NCI-H146 (cell line): ENCODE data around the gene BEND7.
A peak's percentile ranks its signal among the peaks of the same experiment; 100 is the strongest.
"Not testable (repeated sequence)": the region's sequence is repeated elsewhere in the genome, so short reads cannot be mapped to it uniquely, and the experiment has no call there.

Experiments
- DNase-seq: peaks from one replicate; lab custom pipeline; 2025; lab: John Stamatoyannopoulos, UW

BEND7 gene, protein sequence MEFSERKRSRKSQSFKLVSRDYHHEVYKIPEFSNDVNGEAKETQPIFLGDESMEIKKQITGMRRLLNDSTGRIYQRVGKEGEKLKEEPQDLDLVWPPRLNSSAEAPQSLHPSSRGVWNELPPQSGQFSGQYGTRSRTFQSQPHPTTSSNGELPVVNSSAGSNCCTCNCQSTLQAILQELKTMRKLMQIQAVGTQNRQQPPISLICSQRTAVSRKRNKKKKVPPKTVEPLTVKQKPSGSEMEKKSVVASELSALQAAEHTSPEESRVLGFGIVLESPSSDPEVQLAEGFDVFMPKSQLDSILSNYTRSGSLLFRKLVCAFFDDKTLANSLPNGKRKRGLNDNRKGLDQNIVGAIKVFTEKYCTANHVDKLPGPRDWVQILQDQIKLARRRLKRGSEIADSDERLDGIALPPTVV

GRCh38 chr10:13528875-13529713 lies at the start of gene BEND7:
TSS of gene BEND7 (minus strand) at chr10:13529014. CDS start at chr10:13528533, 481 bp downstream.
- DNase-seq, result peak; percentile 42

- no peak for DNase-seq
Observed at GRCh38 chr10:13573960-13574359, 45.1 kb upstream of the BEND7 start.

DNA sequence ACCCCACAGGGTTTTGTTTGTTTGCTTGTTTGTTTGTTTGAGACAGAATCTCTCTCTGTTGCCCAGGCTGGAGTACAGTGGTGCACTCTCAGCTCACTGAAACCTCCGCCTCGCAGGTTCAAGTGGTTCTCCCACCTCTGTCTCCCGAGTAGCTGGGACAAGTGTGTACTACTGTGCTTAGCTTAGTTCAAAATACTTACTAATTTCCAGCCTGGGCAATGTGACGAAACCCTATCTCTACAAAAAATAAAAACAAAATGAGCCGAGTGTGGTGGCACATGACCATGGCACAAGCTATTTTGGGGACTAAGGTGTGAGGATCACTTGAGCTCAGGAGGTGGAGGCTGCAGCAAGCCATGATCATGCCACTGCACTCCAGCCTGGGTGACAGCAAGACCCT lies 42.7 kb upstream of the BEND7 start:
- DNase-seq, result no peak

DNA sequence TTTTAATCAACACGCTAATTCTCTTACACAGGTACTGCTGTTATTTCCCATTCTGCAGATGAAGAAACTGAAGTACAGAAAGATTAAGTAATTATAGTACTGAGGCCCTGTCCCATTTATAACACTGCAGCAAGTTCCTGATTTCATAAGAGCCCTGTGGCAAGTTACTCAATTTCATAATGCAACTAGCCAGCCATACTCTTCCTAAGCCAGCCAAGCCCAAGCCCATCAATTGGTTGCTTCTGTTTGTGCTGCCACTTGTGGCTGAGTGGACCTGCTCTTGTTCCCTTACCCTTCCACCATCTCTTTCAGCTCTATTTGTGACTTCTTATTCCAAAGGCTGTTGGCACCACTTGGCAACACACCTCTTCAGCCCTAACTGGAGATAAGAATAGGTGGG lies 38.2 kb upstream of the BEND7 start:
- DNase-seq, result no peak

DNA sequence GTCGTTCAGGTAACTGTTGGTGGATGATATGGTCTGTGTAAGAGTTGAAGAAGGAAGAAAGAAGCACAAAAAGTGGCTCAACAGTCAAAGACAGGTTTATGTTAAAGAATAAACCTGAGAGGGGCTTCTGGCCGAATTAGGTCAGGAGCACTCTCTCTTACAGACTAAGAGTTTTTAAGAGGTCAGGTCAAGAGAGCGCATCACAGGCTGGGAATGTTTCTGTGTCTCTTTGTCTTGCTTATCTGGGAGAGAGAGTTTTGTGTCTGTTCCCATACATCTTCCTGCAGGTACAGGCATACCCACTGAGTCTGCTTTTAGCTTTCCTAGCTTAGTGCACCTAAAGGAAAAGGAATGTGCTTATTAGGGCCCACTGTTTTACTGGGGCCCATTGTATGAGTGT lies 35.8 kb upstream of the BEND7 start:
- no peak for DNase-seq

DNA sequence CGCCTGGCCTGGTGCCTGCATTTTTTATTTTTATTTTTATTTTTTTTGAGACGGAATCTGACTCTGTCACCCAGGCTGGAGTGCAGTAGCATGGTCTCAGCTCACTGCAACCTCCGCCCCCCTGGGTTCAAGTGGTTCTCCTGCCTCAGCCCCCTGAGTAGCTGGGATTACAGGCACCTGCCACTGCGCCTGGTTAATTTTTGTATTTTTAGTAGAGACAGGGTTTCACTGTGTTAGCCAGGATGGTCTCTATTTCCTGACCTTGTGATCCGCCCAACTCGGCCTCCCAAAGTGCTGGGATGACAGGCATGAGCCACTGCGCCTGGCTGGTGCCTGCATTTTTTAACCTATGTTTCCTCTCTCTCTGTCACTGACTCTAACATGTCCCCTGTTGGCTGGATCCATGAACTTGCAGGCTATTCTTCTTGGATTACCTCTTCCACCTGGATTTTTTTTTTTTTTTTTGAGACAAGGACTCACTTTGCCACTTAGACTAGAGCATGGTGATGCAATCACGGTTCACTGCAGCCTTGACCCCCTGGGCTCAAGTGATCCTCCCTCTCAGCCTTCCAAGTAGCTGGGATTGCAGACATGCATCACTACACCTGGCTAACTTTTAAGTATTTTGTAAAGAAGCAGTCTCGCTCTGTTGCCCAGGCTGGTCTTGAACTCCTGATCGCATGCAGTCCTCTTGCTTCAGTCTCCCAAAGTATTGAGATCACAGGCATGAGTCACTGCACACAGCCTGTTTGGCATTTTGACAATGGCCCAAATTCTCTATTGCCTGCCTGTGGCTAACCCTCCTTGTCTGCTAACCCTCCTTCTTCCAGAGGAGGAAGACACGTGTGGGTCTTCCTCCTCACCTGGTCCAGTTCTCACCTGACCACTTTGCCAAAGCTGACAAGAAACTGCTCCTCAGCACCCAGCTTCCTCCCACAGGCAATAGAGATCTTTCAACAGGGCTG lies 34.9 kb upstream of the BEND7 start:
- no peak for DNase-seq

GRCh38 chr10:13560597-13560996 lies 31.8 kb upstream of the BEND7 start:
- DNase-seq, result no peak

DNA sequence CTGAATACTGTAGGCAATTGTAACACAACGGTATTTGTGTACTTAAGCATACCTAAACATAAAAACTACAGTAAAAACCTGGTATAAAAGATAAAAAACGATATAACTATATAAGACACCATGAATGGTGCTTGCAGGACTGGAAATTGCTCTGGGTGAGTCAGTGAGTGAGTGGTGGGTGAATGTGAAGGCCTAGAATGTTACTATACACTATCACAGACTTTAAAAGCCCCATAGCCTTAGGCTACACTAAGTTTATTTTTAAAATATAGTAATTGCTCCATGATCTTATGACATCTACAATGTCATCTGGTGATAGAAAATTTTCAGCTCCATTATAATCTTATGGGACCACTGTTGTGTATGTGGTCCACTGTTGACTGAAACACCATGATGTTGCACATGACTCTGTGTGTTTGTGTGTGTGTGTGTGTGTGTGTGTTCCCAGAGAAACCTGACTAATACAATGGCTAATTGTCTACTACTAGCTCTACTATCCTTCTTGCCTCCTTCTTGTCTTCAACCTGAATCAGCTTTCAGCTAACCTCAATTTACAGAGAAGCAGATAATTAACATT lies 30.4 kb upstream of the BEND7 start:
- no peak for DNase-seq

- peak; percentile 62 for DNase-seq
Observed at GRCh38 chr10:13555884-13556510, 27.2 kb upstream of the BEND7 start.

DNA sequence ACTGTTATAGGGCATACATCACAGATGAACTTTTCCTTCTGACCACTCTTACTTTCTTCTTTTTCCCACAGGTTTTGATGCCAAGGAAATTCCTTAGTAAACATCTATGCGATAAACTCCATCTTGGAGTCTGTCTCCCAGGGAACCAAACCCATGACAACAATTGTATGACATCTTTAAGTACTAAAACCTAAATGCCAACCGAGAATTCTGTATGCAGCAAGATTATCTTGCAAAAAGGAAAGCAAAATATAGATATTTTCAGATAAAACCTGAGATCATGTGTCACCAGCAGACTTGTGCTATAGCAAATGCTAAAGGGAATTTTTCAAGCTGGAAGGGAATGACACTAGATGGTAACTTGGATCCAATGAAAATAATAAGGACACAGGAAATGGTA lies 22.0 kb upstream of the BEND7 start:
- no peak for DNase-seq

DNA sequence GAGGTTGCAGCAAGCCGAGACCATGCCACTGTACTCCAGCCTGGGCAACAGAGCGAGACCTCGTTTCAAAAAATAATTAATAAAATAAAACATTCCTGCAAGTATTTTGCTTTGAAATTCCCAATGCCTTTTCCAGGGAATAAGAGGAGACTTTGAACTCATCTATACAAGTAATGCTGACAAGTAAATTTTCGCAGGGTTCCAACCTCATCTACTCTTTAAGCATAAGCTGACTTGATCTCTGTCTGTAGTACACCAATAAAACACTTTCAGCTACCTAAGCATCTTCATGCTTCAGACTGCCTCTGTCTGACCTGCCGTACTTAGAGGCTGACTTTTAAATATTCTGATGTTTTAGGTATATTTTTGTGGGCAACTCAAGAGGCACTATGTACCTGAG lies 13.7 kb upstream of the BEND7 start:
- no peak for DNase-seq

DNA sequence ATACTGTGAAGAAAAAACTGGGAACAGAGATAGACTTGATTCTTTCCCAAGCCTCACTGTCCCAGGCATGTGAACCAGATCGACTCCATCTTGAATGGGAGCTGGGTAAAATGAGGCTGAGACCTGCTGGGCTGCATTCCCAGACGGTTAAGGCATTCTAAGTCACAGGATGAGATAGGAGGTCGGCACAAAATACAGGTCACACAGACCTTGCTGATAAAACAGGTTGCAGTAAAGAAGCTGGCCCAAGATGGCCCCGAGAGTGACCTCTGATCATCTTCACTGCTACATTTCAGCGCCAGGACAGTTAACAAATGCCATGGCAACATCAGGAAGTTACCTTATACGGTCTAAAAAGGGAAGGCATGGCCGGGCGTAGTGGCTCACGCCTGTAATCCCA lies 9.2 kb upstream of the BEND7 start:
- not testable (repeated sequence) for DNase-seq

DNA sequence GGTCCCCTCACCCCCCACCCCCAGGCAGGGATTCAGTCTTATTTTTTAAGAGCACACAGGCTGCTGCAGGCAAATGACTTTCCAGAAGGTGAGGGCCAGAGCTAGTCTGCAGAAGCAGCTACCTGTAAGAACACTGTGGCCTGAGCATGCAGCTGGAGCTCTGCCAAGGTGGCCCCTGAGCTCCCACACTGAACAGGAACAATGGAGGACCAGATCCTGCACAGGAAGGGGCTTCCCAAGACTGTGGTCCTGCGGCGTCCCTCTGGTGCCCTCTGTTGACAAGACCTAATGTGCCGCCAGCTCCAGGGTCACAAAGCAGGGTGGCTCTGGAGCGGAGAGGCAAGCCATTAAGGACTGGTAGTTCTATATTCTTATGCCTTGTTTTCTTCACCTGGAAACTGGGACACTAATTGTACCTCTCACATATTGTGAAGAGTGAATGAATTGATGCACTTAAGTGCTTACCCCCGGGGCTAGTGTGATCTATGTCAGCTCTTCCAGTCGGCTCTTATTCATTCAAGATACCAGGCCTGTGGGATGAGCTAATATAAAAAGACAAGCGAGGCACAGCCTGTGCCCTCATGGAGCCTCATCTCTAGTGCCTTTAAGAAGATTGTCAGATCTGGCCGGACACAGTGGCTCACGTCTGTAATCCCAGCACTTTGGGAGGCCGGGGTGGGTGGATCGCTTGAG lies 8.0 kb upstream of the BEND7 start:
- peak; percentile 90 for DNase-seq

DNA sequence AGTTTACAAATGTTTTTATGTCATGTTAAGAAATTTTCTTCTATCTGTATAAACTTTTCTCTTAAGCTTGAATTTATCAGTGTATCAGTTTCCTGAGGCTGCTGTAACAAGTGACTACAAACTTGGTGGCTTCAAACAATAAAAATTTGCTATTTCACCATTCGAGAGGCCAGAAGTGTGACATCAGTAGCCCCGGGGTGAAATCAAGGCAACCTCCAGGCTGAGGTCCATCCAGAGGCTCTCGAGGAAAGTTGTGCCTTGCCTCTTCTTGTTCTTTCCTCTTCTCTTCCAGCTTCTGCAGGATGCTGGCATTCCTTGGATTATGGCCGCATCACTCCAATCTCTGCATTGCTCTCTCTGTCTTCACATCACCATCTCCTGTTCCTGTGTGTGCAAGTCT lies 6.5 kb upstream of the BEND7 start:
- DNase-seq, result no peak

- DNase-seq, result no peak
Observed at GRCh38 chr10:13529714-13529973, 830 bp upstream of the BEND7 start.

- DNase-seq, result peak; percentile 51
Observed at GRCh38 chr10:13528123-13528874, 515 bp downstream of the BEND7 start.

DNA sequence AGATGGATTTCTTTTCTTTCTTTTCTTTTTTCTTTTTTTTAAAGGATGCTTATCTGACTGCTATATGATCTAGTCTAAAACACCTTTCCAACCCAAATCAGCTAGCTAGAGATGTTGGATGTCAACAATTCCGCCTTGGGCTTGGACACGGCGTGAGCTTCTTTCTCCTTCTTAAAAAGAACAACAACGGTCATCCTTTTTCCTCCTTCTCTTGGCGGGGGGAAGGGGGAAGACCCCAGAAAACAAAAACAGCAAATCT lies 1.0 kb downstream of the BEND7 start:
- DNase-seq, result peak; percentile 34

GRCh38 chr10:13526948-13527863 lies 1.6 kb downstream of the BEND7 start:
- no peak for DNase-seq

DNA sequence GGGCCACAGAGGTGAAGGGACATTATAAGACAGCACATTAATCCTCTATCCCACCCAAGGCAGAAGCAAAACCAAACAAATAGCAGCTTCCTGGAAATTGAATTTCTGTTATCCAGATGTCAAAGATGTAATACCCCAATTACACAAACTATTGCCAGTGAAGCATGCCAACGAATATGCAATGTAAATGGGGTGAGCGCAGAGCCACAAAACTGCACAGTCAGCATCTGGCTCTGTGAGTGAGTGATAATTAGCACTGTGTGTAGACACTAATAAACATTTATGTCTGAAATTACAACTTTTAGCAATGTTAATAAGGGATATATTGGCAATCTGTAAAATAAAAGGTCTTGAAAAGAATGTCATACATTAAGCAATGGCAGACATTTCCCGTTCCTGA lies 3.2 kb downstream of the BEND7 start:
- DNase-seq, result no peak
